GM12801 (cell line): ENCODE results near the gene MORC2.

ENCODE experiments used
- CTCF ChIP-seq: IDR thresholded peaks from one replicate; pipeline ENCODE4 v1.5.1; 2011; ENCODE audit warnings: control low read depth; ENCODE audit not compliant: insufficient read length; ENCODE audit errors: extremely low read depth

The MORC2 gene

DNA sequence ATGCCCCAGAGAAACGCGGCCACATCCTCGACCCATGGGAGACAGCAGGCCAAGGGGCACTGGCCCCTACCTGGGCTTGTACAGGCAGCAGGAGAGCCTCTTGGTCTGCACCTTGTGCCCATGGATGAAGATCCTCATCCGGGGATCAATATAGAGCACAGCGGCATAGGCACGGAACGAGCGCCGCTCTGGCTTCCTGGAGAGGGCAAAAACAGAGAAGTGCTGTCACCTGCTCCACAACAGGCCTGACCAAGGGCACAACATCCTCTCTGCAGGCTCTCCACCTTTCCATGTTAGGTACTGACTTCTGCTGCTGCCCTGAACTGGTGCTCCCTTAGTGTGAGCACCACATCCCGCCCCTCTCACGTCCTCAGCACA, 27.2 kb downstream of the MORC2 start:
- no peak for TF ChIP-seq CTCF

GRCh38 chr22:30940685-30941362, 27.8 kb downstream of the MORC2 start:
- TF ChIP-seq CTCF: no peak

DNA sequence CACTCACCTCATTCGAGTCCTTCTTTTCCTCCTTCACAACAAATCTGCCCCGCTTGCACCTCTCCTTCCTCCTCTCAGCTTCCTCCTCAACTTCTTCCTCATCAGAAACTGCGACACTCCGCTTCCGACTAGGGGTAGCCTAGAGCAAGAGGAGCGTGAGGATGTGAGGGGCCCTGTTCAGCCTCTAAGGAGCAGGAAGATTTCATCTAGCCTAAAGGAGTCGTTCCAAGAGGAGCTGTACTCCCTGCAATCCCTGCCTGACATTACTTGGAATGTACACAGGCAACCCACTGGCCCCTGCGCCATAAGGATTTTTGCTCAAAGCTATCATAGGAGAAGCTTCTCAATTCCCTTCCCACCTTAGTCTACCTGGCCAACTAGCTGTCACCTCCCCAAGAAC, 34.5 kb downstream of the MORC2 start:
- TF ChIP-seq CTCF: no peak

- TF ChIP-seq CTCF: no peak
Observed at GRCh38 chr22:30933457-30933856, 35.1 kb downstream of the MORC2 start.

DNA sequence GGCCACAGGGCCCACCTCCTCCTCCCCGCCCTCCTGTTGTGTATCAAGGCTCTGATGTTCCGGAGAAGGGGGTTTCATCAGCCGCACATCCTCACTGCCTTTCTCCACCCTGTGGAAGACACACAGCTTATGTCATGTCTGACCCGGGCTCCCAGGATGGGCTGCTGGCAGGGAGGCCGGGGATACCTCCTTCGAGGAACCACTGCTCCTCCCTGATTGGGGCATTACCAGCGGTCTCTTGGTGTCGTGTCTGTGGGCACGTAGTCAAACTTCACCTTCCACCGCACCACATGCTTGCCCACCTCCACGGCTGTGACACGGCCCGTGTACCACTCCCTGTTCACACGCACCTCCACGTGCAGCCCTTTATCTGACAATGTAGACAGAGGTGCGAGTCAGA, 35.9 kb downstream of the MORC2 start:
- TF ChIP-seq CTCF: no peak

DNA sequence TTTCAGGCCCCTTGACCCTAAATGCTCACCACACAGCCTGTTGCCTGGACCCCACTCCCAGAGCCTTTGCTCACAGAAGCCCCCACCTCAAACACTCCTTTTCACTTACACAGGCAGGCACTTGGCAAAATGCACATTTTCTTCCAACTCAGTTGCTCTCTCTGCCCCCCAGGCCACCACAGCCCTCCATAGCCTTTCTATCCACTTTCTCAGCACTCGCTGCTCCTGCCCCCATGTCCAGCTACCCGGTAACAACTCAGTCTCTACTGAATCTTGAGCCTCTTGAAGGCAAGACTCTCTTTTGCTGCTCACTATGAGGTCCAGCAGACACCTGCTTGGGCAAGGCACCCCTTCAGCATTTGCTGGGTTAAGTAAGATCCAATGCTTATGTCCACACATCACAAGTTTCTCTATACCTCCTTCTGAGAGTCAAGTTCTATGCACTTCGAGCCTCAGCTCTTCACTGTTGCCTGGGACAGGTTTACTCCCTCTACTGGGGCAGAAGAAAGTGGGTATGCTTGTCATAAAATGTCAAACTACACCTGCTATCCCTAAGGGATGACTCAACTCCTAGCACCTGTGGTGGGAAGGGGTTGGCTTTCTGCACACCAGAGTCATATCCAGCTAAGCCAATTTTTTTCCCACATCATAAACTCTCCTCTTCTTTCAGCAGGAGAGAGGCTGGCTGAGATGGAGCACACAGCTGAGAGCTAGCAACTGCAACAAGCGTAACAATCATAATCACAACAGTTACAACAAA, 36.9 kb downstream of the MORC2 start:
- TF ChIP-seq CTCF: no peak

DNA sequence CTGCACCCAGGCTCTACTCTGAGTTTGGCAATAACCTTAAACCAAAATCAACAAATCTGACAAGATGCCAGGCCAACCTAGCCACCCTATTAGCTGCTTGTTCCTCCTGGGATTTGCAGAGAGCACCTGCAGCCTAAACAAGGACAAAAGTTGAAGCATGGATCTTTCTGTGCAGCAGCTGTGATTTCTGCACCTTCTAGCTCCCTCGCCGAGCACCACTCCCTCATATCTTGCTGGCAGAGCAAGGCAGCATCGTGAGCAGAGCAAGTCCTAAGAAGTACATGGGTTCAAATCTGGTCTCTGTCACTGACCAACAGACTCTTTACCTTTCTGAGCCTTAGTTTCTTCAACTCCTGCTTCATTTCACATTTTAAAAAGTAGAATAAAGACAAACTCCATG, 38.3 kb downstream of the MORC2 start:
- TF ChIP-seq CTCF: no peak
